ENCODE data around the gene NF1. TPM values are rescaled to one million over a fixed set of nuclear protein-coding genes. Genes with fewer than 3 reads are reported as not detected.
"Not testable (repeated sequence)": the region's sequence is repeated elsewhere in the genome, so short reads cannot be mapped to it uniquely, and the experiment has no call there.

The NF1 gene, protein sequence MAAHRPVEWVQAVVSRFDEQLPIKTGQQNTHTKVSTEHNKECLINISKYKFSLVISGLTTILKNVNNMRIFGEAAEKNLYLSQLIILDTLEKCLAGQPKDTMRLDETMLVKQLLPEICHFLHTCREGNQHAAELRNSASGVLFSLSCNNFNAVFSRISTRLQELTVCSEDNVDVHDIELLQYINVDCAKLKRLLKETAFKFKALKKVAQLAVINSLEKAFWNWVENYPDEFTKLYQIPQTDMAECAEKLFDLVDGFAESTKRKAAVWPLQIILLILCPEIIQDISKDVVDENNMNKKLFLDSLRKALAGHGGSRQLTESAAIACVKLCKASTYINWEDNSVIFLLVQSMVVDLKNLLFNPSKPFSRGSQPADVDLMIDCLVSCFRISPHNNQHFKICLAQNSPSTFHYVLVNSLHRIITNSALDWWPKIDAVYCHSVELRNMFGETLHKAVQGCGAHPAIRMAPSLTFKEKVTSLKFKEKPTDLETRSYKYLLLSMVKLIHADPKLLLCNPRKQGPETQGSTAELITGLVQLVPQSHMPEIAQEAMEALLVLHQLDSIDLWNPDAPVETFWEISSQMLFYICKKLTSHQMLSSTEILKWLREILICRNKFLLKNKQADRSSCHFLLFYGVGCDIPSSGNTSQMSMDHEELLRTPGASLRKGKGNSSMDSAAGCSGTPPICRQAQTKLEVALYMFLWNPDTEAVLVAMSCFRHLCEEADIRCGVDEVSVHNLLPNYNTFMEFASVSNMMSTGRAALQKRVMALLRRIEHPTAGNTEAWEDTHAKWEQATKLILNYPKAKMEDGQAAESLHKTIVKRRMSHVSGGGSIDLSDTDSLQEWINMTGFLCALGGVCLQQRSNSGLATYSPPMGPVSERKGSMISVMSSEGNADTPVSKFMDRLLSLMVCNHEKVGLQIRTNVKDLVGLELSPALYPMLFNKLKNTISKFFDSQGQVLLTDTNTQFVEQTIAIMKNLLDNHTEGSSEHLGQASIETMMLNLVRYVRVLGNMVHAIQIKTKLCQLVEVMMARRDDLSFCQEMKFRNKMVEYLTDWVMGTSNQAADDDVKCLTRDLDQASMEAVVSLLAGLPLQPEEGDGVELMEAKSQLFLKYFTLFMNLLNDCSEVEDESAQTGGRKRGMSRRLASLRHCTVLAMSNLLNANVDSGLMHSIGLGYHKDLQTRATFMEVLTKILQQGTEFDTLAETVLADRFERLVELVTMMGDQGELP (N-terminal part only)
- 21.6 TPM for total RNA-seq

DNA sequence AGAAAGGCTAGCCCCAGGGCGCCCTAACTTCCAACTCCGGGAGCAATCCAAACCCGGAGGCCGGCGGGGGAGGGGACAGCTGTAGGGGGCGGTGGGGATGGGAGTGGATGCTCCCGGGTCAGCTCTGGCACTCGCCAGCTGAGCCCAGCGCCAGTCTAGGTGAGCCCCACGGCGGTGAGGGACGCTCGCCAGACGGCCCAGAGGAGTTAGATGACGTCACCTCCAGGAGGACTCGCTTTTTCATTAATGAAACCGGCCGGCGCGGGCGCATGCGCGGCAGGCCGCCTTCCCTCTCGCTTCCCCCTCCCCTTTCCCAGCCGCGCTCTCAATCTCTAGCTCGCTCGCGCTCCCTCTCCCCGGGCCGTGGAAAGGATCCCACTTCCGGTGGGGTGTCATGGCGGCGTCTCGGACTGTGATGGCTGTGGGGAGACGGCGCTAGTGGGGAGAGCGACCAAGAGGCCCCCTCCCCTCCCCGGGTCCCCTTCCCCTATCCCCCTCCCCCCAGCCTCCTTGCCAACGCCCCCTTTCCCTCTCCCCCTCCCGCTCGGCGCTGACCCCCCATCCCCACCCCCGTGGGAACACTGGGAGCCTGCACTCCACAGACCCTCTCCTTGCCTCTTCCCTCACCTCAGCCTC, at the start of gene NF1:
TSS of gene NF1 (plus strand) at position 378 of the 636 bp plus-strand sequence. CDS start 333 bp downstream, outside the sequence.
- ATAC-seq = peak; percentile 95

GRCh38 chr17:31046856-31047425, 47.8 kb upstream of the NF1 start:
- ATAC-seq = not testable (repeated sequence)

GRCh38 chr17:31048142-31048541, 46.6 kb upstream of the NF1 start:
- no peak for ATAC-seq

- ATAC-seq = no peak
Measured at GRCh38 chr17:31048780-31049179, 46.0 kb upstream of the NF1 start.

GRCh38 chr17:31050948-31051347, 43.8 kb upstream of the NF1 start:
- no peak for ATAC-seq

DNA sequence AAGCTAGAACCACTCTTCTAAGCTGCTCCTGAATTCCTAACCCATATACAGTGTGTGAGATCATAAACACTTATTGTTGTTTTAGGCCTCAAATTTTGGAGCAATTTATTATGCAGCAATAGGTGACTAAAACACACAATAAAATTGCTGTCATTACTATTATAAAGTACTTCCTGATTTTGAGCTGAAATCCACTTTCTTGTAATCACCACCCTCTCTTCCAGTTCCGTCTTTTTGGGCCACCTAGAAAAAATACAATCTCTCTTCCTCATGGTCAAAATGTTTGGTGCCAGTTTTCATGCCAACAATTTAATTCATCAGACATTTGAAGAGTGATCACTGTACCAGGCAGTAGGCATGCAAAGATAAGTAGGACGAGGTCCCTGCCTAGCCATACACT, 43.3 kb upstream of the NF1 start:
- ATAC-seq = no peak

DNA sequence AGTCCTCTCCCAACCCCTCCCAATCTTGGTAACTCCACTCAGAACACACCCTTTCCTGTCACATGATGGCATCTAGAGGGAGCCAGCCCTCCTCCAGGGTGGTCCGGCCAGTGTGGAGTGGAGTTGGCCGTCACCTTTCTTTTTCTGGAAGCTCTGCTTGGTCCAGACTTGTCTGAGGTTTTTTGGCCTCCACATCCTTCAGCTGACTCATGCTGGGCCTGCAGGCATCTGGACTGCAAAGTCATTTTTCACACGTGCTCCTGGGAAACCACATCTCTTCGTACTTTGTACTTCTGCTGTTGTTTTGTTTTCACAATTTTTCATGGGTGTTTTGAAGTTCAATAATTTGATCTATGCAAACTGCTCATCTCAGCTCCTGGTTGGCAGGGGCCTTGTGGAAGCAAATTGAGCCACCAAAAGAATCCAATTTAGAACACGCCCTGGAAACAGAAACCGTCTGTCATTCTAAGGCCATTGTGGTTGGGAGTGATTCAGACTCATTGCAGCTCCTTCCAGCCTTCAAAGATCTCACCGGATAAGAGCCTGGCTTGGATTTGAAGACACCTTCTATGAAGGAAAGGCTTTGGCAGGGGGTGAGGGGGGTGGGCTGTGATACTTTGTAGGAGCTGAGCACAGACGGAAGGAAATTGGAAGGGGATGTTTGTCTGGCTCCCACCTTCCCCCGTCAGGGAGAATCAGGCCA, 42.4 kb upstream of the NF1 start:
- ATAC-seq = peak; percentile 96

DNA sequence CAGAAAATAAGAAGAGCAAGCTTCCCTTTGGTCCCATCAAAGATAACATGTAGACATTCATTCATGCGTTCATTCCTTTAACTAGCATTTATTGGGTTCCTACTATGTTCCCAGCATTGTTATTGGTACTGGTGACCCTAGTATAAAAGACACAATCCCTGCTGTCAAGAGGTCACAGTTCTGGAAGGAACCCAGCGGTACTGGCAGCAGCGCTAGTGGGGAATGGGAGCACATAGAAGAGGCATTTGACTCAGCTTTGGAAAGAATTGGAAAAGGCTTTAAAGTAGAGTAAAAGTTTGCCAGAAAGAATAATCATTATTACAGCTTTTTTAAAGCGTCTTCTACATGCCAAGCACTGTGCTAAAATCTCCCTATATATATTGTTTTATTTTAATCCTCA, 41.7 kb upstream of the NF1 start:
- no peak for ATAC-seq

DNA sequence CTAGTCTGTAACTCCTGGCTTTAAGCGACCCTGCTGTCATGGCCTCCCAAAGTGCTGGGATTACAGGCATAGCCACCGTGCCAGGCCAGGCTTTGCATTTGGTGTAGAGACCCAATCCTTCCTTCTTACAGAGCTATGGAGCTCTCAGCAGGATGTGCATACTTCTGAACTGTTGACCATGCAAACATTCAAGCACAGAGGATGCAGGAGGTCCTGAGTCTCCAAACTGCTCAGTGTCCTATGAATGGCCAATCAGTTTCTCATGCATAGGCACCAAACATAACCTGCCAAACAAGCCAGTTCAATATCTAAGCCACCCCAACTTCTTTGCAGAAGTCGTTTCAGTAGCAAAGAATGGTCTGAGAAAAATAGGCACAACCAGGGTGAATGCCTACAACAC, 40.0 kb upstream of the NF1 start:
- no peak for ATAC-seq

- no peak for ATAC-seq
Measured at GRCh38 chr17:31058976-31059375, 35.8 kb upstream of the NF1 start.

- ATAC-seq = no peak
Measured at GRCh38 chr17:31060791-31061550, 33.8 kb upstream of the NF1 start.

GRCh38 chr17:31061678-31062077, 33.1 kb upstream of the NF1 start:
- no peak for ATAC-seq

DNA sequence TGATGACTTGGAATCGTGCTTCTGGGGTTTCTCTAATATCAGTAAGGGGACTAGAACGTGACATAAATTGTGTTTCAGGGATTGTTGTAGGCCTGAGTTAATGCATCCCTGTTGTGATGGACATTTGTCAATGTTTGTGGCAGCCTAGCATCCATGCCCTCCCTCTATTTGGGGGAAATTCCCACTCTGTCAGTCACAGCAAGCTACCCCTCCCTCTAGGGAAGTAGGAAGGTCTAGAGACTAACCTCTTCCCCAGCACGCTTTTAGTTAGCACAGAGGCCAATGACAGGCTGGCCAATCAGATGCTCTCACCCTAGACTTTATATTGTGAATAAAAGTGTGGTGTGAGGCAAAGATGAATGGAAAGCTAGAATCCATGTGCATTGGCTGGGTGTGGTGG, 32.4 kb upstream of the NF1 start:
- no peak for ATAC-seq

- no peak for ATAC-seq
Measured at GRCh38 chr17:31064707-31065106, 30.1 kb upstream of the NF1 start.

- ATAC-seq = peak; percentile 77
Measured at GRCh38 chr17:31067691-31068184, 27.0 kb upstream of the NF1 start.

DNA sequence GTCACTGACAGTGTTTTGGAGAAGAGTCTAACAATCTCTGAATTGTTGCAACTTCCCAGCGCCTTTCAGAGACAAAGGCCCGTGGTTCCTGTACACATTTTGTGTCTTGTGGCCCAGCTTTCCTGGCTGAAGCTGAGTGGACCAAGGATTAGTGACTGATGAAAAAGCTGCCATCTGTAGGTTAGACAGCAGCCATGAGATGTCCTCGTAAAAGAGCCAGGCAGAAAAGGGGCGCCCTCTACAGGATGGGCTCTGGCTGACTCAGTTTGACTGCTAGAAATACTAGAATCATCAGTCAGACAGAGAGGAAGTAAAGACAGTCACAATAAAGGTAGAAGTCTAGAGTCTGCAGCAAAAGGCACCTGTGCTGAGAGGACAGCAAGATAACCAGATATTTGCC, 26.5 kb upstream of the NF1 start:
- ATAC-seq = peak; percentile 53

DNA sequence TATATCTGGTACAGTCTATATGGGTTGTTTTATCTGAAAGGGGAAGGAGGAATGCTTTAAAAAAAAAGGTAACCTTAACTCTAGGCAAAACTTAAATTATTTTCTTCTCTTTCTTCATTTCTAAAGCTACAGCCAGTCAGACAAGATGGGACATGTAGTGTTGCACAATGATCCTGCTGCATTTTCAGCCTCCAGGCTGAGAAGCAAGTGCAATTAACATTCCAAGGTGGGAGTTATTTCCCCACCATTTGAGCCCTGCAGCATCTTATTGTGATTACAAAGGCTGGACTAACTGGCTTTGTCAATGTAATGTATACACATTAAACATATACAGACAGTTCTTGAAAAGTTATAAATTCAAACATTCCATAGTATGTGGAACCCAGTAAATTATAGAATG, 22.6 kb upstream of the NF1 start:
- peak; percentile 65 for ATAC-seq

DNA sequence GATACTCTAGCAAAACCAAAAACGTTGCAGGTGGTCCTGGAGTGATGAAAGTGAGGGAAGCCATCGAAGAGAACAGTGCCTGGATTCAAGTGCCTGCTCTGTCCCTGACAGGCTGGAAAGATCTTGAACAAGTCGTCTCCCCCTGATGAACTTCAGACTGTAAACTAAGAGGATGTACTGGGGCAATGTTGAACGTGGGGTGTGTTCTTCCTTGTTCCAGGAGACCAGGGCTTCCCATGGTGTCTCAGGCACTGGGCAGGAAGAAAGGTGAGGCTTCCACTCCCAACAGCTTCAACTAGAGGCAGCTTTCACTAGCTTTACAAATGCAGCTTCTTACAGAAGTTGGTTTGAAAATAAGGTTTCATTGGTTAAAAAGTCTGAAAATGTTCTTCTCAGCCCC, 21.4 kb upstream of the NF1 start:
- no peak for ATAC-seq

DNA sequence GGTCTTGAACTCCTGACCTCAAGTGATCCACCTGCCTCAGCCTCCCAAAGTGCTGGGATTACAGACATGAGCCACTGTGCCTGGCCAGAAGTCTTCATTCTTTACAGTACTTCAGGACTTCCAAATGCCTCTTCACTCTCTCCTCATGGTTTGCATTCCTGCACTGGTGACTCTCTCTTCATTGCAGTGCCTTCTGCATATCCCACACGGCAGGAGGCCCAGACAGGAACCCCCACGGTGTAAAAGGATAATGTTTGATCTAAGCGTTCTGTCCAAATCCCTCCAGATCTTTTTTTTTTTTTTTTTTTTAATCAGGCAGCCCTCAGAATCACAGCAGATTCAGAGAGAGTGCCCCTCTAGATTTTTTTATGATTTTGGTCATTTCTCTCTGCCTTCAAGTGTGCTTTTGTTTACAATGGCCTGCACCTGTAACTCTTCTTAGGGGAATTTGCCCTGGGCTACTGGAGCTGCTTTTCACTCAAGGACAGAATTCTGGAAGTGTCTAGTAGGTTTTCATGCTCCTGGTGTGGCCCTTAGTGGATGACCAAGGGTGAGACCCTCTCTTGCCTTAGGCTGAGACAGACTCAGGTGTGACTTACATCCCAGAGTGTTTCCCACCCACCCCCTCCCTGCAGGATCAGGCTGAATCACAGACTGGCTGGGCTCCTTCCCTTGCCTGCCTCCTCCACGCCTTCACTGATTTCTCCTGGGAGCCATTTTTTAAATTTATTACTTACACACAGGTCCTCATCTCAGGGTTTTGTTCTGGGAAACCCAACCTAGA, 19.8 kb upstream of the NF1 start:
- no peak for ATAC-seq

GRCh38 chr17:31078290-31078689, 16.5 kb upstream of the NF1 start:
- no peak for ATAC-seq

All from esophagus mucosa (tissue), 1 donor.